ENCODE results near the gene FBXO5. TPM values are rescaled to one million over a fixed set of nuclear protein-coding genes. Genes with fewer than 3 reads are reported as not detected.

The FBXO5 gene
- total RNA-seq, 3 donors from 2014 or later, result 3.1 to 7.6 (median 5.5) TPM

- intact Hi-C loops (cut with DNase I, micrococcal nuclease), result loop anchor here in 1 of 2 donors (10.0 kb wide), 1 partner anchor 163 kb away; no protein-coding TSS in a partner anchor
- Histone ChIP-seq H3K9me3 (no peaks in the 10 kb centered on the region), H3K4me1 (ENCODE audit: low read depth) (peaks cover 10% of the 10 kb centered on the region), H3K36me3 (ENCODE audit: low read depth) (no peaks in the 10 kb centered on the region), H3K4me3 (no peak overlapping the region)
- no peak for TF ChIP-seq CTCF (IDR thresholded peaks at IDR 0.05)
- ATAC-seq, result no peak
- DNase-seq, result no peak
Measured at GRCh38 chr6:153028286-153028685, 45.4 kb upstream of the FBXO5 start.

- no peak for TF ChIP-seq CTCF (IDR thresholded peaks at IDR 0.05)
- H3K4me3 ChIP-seq, result no peak overlapping the region
- no peaks in the 10 kb centered on the region for H3K36me3 ChIP-seq (ENCODE audit: low read depth)
- ATAC-seq, result no peak
- no peaks in the 10 kb centered on the region for H3K9me3 ChIP-seq
- no peak for DNase-seq
- intact Hi-C loops (cut with DNase I, micrococcal nuclease), result loop anchor here in 1 of 2 donors (10.0 kb wide), 1 partner anchor 163 kb away; no protein-coding TSS in a partner anchor
- peaks cover 10% of the 10 kb centered on the region for H3K4me1 ChIP-seq (ENCODE audit: low read depth)
Measured at GRCh38 chr6:153027480-153027879, 44.6 kb upstream of the FBXO5 start.

GRCh38 chr6:153024709-153025017 lies 41.8 kb upstream of the FBXO5 start:
- H3K4me3 ChIP-seq, result no peak overlapping the region
- no peaks in the 10 kb centered on the region for H3K4me1 ChIP-seq (ENCODE audit: low read depth)
- DNase-seq, result no peak
- no peak for ATAC-seq
- H3K36me3 ChIP-seq (ENCODE audit: low read depth), result no peaks in the 10 kb centered on the region
- TF ChIP-seq CTCF (IDR thresholded peaks at IDR 0.05), result no peak
- intact Hi-C loops (cut with DNase I, micrococcal nuclease), result loop anchor here (5.0 to 10.0 kb wide), 2 partner anchors 160 to 162 kb away; no protein-coding TSS in a partner anchor
- no peaks in the 10 kb centered on the region for H3K9me3 ChIP-seq

GRCh38 chr6:153023977-153024708 lies 41.3 kb upstream of the FBXO5 start:
- no peaks in the 10 kb centered on the region for H3K36me3 ChIP-seq (ENCODE audit: low read depth)
- peak; percentile 67 for TF ChIP-seq CTCF (IDR thresholded peaks at IDR 0.05)
- no peaks in the 10 kb centered on the region for H3K4me1 ChIP-seq (ENCODE audit: low read depth)
- H3K9me3 ChIP-seq, result no peaks in the 10 kb centered on the region
- intact Hi-C loops (cut with DNase I, micrococcal nuclease), result loop anchor here (5.0 to 10.0 kb wide), 2 partner anchors 159 to 162 kb away; no protein-coding TSS in a partner anchor
- H3K4me3 ChIP-seq, result no peak overlapping the region
- peak; percentile 82 for ATAC-seq
- peak in 2 of 3 donors; percentile 27 to 66 for DNase-seq

- intact Hi-C loops (cut with DNase I, micrococcal nuclease), result no loop called here
- ATAC-seq, result no peak
- no peak for DNase-seq
- H3K36me3 ChIP-seq (ENCODE audit: low read depth), result no peaks in the 10 kb centered on the region
- no peaks in the 10 kb centered on the region for H3K9me3 ChIP-seq
- no peak for TF ChIP-seq CTCF (IDR thresholded peaks at IDR 0.05)
- no peaks in the 10 kb centered on the region for H3K4me1 ChIP-seq (ENCODE audit: low read depth)
- H3K4me3 ChIP-seq, result no peak overlapping the region
Measured at GRCh38 chr6:153018355-153018754, 35.5 kb upstream of the FBXO5 start.
